Gastrocnemius medialis (tissue), 4 donors: ENCODE measurements around the gene LRRC49.

Experiments used
- POLR2A ChIP-seq, 2 donors: fragments of 450-650 bp; IDR thresholded peaks; one replicate each; pipeline ENCODE4 v1.6.1; 2017; ENCODE audit warnings: antibody characterized with exemption in 2 of 2, mild to moderate bottlenecking in 2 of 2, moderate library complexity in 2 of 2
- TF ChIP-seq, protein P1 (sequence below), 5 experiments: fragments of 450-650 bp in 3 of 5; fragments of 200-600 bp in 2 of 5; sonication (generic) in 2 of 5; IDR thresholded peaks in 4 of 5; conservative IDR thresholded peaks in 1 of 5; 1 replicate in 4 of 5; 2 replicates in 1 of 5; pipeline ENCODE4 v1.5.1; 2016 to 2019; ENCODE audit warnings: antibody characterized with exemption in 5 of 5, mild to moderate bottlenecking in 3 of 5, moderate library complexity in 3 of 5

GRCh38 chr15:71080705-71081104, 188.1 kb downstream of the LRRC49 start:
- TF ChIP-seq, protein P1, sequence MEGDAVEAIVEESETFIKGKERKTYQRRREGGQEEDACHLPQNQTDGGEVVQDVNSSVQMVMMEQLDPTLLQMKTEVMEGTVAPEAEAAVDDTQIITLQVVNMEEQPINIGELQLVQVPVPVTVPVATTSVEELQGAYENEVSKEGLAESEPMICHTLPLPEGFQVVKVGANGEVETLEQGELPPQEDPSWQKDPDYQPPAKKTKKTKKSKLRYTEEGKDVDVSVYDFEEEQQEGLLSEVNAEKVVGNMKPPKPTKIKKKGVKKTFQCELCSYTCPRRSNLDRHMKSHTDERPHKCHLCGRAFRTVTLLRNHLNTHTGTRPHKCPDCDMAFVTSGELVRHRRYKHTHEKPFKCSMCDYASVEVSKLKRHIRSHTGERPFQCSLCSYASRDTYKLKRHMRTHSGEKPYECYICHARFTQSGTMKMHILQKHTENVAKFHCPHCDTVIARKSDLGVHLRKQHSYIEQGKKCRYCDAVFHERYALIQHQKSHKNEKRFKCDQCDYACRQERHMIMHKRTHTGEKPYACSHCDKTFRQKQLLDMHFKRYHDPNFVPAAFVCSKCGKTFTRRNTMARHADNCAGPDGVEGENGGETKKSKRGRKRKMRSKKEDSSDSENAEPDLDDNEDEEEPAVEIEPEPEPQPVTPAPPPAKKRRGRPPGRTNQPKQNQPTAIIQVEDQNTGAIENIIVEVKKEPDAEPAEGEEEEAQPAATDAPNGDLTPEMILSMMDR (IDR thresholded peaks at IDR 0.05 in 4 of 5, conservative IDR thresholded peaks at IDR 0.05 in 1 of 5) = no peak
- no peak for TF ChIP-seq POLR2A (IDR thresholded peaks at IDR 0.05)
